HG02870 (cell line): ENCODE data around the gene FAM3B.

Experiments
- ATAC-seq: cut with Tn5 transposase; IDR thresholded peaks from one replicate; pipeline ENCODE4 v1.9.1; 2021; ENCODE audit warnings: mild to moderate bottlenecking, moderate library complexity; ENCODE audit not compliant: unreplicated experiment

The FAM3B gene

DNA sequence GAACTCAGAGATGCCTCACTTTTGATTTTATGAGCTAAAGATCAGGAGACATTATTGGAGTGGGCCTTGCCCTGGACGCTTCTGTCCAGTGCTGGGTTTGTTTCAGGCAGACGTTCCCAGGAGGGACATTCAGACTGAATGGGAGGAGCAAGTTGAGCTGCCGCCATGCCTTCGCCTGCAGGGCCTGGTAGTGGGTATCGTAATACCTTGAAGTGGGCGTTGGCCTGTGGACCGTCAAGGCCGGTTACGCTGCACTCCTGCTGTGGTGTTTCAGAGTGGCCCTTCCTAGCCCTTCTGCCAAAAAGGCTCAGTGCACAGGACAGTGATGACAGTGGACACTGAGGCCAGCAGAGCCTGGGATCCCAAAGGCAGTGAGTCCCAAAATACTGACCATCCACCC is 1.6 kb downstream of the FAM3B start:
- no peak for ATAC-seq

DNA sequence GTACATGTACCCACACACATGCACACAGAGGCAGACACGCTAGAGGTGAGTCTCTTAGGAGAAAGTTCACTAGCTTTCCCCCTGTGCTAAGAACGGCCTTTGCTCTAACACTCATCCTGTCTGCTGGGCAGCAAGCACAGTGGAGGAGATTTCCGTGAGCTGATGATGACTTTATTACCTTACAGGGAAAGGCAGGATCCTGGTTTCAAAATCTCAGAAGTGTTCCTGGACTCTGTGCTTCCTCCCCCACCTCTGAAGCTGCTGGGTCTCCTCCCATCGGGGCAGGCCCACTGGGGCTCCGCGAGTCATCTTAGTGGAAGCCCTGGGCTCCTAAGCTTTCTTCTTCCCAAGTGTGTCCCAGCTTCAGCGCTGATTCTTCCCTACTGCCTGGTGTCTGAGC is 2.7 kb downstream of the FAM3B start:
- ATAC-seq = no peak

DNA sequence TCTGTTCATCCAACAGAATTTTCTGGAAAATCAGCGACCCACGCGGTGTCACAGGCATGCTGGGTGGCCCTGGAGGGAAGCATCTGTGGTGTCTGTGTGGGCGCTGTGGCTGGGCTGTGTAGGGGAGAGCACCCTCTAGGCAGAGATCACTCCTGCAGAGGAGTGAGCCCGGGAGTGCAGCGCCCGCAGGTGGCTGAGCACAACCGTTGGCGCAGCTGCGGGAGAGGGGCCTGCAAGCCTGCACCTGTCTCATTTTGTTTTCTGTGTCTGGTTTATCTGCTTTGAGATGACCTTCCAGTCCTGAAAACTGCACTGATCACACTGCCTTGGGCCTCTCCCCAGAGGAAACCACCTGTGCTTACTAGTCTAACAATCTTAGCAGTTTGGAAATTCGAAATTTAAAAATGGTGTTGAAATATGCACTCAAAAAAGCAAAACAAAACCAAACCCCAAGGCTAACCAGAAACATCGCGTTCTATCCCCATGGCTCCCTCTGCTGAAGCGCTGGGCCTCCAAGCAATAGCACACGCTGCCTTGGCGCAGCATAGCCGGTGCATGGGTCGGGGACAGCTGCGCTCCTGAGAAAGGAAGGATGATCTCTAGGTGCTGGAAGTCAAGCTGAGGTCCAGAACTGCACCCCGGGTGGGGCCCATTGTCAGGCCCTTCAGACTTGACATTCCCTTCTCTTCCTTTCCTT is 4.8 kb downstream of the FAM3B start:
- ATAC-seq = peak; percentile 79

DNA sequence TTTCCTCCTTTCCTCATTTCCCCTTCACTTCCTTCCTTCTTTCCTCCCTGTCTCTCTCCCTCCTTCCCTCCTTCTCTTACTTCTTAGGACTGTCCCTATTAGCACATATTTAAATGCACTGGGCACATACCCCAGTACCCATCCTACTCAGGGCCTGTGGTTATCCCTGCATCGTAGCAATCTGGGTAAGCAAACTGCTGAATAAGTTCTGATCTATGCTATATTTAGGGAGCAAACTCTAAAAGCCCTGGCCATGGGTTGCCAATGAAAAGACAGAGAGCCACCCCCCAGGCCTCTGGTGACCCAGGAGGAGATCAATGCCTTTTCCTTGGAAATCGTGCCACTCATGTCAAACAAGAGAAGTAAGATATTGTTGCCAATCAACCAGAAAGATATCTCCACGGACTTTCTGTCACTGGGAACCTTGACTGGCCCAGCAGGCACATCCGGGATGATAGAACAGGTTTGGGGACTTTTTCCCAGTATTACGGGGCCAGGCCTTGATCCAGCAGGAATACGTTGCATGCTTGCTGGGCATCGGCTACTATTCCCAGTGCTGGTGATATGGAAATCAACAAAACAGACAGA is 5.4 kb downstream of the FAM3B start:
- no peak for ATAC-seq

DNA sequence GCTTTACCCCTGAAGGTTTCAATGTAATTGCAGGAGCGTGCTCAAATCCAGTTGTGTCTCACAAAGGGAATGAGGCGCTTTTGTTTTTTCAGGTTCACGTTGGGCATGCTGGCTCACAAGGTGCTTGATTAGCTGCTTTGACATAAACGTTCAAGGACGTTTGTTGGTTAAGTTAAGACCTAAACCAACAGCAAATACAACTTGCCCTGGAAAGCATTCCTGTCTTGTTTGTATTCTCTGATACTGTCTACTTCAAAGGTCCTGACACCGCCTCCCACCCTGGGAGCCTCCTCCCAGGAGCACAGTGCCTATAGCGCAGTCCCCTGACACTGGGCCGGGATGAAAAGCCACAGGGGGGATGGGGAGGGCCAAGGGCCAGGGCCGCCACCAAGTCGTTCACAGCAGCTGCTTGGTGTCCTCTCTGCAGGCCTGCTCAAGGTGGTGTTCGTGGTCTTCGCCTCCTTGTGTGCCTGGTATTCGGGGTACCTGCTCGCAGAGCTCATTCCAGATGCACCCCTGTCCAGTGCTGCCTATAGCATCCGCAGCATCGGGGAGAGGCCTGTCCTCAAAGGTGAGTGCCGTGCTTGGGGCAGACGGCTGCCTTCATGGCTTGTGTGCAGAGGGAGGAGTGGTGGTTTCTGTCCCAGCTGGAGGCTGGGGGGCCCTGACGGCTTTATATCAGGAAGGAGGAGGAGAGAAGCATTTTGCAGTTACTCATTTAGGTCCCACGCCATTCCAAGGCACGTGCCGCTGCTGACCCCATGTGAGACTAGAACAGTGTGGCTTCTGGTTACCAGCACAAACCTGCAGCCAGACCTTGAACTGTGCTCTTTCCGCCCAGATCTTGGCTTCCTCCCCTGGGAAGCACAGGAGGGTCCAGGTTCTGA is 6.1 kb downstream of the FAM3B start:
- no peak for ATAC-seq

DNA sequence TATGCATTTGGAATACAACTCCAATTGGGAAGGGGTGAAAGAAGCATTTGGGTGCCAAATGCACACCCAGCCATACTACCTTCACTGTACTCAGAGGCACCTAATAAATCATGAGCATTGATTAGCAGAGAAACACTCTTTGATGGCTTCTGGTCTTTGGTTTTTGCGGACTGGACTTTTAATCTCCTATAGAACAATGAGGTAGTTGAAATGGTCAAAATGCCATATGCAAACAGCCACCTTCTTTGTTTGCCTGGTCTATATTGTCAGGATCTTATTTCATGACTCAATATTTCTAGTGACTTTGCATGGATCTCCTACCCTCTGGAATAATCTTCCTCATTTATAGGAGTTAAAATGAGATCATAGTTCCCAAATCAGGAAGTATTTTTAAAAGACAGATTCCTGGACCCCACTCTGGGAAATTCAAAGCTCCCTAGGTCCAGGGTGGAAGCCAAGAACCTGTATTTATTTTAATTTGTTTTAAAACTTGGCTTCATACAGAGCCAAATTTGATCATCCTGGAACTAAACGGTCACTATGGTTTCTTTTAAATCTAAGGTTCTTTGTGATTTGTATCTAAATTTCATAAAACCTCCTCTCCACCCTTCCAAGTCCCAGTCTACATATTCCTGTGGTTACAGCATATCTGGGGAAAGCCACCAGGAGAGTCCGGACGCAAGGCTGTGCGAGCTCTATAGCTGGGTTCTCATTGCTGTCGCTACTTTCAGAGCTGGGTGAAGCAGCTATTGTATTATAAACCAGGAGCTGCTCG is 8.7 kb downstream of the FAM3B start:
- no peak for ATAC-seq

DNA sequence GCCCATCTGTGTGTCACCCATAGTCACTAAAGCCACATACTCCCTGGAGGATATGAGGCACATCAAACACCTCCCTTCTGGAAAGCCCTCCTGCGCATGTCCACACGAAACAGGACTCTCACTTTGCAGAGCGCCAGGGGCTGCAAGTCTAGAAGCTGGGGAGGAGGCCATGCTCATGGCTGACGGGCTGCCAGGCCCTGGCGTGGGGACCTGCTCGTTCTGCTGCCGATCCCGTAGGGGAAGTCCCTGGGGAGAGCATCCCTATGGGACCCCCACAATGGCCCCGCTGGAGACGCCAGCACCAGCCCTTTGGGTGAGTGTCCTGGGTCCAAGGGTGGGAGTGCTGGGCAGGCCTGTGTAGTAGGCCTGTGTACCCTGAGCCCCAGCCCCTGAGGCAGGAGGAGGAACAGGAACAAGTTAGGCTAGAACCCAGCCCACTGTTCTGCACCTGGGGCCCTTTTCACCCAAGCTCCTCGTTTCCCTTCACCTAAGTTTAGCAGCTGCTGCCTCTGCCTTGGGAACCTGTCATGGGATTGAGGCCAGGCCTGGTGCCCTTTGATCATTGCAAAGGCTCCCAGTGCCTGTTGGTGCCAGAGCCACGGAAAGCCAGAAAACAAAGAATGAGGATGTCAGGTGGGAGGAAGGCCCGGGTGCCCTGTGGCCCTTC is 9.9 kb downstream of the FAM3B start:
- ATAC-seq = no peak

DNA sequence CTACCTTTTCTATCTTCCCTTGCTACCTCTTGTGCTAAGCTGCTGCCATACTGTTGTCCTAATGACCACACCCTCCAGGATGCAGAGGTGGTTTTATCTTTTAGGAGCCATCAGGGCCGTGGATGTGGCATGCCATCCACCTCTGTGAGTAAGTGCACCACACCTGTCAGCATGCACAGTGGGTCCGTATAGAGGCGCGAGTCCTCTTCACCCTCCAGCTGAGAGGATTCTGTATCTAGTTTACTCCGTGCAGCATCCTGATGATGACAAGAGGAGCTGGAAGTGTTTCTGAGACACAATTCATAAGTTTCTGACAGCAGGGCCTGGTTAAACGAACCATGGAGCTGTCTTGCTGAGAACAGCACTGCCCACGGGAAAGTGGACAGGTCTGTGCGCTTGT is 11.2 kb downstream of the FAM3B start:
- no peak for ATAC-seq

DNA sequence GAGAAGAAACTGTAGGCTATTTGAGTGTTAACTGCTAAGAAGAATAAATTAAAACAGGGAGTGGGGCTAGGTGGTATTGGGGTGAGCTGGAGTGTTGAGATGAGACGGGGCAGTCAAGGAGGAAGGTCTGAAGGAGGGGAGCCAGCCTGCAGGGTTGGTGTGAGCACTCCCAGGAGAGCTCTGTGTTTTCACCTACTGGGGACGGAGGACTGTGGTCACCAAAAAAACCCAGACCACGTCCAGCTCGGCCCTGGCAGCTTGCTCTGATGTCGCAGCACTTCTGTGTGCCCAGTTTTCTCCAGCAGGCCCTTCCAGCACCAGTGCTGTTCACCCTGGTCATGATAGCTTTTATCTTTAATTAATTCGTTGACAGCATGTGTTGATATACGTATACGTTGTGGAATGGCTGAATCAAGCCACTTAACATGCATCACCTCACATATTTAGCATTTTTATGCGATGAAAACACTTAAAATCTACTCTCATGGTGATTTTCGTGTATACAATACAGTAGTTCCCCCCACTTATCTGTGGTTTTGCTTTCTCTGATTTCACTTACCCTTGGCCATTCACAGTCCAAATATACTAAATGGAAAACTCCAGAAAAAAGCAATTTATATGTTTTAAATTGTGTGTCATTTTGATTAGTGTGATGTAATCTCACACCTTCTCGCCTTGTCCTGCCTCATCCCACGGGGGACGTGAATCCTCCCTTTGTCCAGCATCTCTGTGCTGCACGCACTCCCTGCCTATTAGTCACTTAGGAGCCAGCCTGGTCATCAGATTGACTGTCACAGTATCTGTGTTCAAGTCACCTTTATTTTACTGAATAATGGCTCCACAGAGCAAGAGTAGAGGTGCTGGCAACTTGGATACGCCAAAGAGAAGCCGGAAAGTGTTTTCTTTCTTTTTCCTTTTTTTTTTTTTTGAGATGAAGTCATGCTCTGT is 12.3 kb downstream of the FAM3B start:
- no peak for ATAC-seq

DNA sequence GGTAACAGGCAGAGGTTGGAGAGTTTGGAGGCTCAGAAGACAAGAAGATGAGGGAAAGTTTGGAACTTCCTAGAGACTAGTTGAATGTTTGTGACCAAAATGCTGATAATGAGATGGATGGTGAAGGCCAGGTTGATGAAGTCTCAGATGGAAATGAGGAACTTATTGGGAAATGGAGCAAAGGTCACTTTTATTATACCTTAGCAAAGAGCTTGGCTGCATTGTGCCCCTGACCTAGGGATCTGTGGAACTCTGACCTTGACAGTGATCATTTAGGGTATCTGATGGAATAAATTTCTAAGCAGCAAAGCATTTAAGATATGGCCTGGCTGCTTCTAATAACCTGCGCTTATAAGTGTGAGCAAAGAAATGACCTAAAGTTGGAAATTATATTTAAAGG is 17.2 kb downstream of the FAM3B start:
- ATAC-seq = no peak

DNA sequence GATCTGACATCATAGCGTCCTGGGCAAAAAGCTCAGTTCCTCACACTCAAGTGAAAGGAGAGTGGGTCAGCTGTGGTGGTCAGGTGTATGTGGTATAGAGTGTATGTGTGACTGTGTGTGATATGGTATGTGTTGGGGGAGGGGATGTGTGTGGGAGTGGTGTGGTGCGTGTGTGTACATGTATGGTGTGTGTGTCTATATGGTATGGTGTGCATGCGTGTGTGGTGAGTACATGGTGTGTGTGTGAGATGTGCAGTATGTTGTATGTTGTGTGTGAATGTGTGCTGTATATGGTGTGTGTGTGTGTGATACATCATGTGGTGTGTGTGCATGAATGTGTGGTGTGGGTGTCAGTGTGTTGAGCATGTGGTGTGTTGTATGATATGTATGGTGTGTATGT is 20.9 kb downstream of the FAM3B start:
- ATAC-seq = no peak

DNA sequence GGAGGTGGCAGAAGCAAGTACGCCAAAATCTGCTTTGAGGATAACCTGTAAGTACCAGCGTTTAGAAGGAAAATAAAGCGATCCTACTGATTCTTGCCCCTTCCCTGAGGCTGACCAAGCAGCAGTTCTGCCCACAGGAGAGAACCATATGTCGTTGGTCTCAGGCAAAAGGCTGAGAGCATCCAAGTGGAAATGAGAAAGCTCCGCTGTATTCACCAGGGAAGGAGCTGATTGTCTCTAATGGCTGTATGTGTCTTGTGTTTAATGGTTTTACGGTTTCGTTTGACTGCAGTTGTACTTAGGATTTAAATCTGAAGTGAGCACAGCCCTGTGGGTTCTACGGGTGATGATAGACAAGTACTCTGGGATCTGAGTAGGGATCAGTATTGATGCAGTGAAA is 21.9 kb downstream of the FAM3B start:
- no peak for ATAC-seq

DNA sequence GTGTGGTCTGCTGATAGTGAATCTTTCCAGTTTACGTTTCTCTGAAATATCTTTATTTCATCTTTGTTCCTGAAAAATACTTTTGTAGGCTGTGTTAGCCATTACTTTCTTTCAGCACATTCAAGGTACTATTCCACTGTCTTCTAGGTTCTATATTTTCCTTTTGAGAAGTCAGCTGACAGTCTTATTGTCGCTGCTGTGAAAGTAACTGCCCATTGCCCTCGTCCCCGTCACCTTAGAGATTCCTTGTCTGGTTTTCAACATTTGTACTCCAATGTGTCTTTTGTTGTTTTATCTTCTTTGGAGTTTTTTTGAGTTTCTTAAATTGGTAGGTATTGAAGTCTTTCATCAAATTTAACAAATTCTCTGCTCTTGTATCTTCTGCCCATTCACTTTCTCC is 25.4 kb downstream of the FAM3B start:
- no peak for ATAC-seq

DNA sequence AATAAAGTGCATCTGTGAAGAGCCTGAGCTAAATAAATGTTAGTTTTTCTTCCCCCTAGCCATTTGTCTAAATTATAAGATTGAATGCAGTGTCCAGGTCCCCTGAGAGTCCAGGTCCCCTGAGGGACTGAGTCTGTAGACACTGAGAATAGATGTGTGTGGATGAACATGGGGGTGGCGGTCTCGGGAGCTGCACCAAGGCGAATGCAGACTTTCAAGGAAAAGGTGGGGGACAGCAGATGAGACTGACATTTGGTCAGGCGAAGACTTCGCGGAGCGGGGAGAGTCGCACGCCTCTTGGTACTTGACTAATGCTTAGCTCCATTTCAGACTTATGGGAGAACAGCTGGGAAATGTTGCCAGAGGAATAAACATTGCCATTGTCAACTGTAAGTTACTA is 27.5 kb downstream of the FAM3B start:
- ATAC-seq = no peak

DNA sequence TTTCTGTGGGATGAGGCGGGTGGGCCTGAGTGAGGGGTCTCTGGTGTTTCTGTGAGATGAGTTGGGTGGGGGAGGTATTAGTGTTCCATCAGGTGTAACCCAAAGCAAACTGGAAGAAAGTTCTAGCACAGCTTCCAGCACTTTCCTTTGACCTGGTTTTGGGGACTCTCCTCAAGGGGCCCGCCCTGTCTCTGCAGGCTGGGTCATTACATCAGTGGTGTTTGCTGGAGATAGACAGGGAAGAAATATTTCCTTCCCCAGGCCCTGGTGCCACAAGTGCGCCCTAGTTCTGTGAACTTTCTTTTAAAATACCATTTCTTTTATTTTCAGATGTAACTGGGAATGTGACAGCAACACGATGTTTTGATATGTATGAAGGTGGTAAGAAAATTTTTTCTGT is 28.8 kb downstream of the FAM3B start:
- no peak for ATAC-seq

DNA sequence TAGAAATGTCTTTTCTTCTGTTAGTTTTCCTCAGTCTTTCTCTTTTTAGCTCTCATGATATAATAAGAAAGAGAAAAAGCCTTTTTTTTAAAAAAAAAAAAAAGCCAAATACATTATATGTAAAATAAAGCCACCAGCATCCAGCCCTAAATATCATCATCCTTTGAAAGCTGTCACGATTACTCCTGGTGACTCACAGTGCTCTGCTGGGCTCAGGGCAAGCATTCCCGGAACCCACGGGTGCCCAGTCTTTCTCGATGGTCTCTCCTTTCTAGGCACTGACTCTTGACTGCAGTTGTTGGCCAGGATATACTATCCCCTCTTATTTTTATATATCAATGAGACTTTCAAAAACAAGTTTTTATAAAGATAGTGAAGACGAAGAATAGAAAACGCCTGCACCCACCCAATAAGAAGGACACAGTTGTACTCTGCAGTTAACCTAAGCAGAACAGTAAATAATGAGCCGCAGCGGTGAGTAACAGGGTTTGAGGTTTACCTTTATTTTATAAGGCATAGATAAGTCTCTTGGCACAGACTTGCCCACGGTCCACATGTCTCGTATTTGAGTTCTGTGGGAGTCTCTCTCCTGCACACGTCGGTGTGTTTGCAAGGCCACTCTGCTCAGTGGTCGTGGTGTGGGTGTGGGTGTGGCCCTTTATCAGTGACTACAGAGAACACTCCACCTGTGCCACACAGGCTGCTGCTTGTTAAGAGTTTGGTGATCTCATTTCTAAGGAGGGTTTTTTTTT is 29.5 kb downstream of the FAM3B start:
- ATAC-seq = no peak

DNA sequence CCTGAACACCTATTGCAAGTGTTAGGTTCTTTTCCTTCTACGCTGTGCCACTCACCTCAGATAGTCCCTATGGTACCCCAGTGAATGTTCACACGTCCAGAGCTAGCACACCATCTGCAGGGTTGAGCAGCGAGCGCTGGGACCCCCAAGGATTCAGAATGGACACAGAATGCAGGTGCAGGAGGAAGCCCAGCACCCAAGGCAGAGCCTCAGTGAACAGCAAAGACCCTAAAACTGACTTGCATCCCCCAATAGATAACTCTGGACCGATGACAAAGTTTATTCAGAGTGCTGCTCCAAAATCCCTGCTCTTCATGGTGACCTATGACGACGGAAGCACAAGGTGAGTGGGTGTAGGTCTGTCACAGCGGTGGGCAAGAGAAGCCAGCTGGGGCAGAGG is 30.2 kb downstream of the FAM3B start:
- ATAC-seq = no peak

DNA sequence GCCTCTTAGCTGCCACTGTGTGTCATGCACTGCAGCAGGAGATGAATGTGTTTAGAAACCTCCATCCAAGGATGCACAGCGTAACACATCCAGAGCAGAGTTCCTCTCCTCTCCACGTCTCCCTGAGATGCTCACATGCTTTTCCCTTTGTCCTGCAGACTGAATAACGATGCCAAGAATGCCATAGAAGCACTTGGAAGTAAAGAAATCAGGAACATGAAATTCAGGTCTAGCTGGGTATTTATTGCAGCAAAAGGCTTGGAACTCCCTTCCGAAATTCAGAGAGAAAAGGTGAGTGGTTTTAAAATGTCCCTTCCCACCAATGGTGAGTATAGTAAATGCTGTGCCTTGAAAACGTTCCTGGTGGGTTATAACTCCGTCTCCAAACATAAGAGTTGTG is 31.8 kb downstream of the FAM3B start:
- no peak for ATAC-seq

DNA sequence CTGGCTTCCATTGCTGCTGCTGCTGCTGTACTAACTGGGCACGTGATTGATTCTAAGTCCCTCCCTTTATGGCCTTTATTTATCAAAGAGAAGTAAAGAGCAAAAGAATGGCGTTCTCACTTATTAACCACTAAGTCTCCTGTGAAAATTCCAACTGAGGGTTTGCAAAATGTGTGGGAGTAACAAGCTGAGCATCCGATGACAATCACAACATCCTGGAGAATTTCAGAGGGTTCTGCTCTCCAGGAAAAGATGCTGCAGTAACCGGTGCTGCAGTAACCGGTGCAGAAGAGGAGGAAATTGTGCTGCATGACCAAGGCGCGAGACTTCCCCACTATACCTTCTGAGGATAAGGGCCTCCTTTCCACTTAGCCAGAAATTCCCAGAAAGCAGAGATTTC is 32.5 kb downstream of the FAM3B start:
- no peak for ATAC-seq
